ENCODE results near the gene MAT2A.
"Not testable (repeated sequence)": the region's sequence is repeated elsewhere in the genome, so short reads cannot be mapped to it uniquely, and the experiment has no call there.

MAT2A gene

GRCh38 chr2:85547859-85548607 lies 9.1 kb downstream of the MAT2A start:
- DNase-seq: no peak

- no peak for DNase-seq
Measured at GRCh38 chr2:85548608-85548900, 9.6 kb downstream of the MAT2A start.

- no peak for DNase-seq
Measured at GRCh38 chr2:85549095-85549494, 10.1 kb downstream of the MAT2A start.

GRCh38 chr2:85549826-85550225 lies 10.9 kb downstream of the MAT2A start:
- no peak for DNase-seq

GRCh38 chr2:85550486-85550885 lies 11.5 kb downstream of the MAT2A start:
- no peak for DNase-seq

GRCh38 chr2:85551698-85552678 lies 13.0 kb downstream of the MAT2A start:
- DNase-seq: peak; percentile 81 to 93

- no peak for DNase-seq
Measured at GRCh38 chr2:85553184-85553583, 14.2 kb downstream of the MAT2A start.

- DNase-seq: no peak
Measured at GRCh38 chr2:85554980-85555612, 16.1 kb downstream of the MAT2A start.

- no peak for DNase-seq
Measured at GRCh38 chr2:85557130-85557529, 18.2 kb downstream of the MAT2A start.

GRCh38 chr2:85558160-85558559 lies 19.2 kb downstream of the MAT2A start:
- DNase-seq: no peak

- DNase-seq: not testable (repeated sequence)
Measured at GRCh38 chr2:85560403-85560726, 21.4 kb downstream of the MAT2A start.

GRCh38 chr2:85560812-85561279 lies 21.9 kb downstream of the MAT2A start:
- peak in 1 of 2 donors; percentile 38 for DNase-seq

GRCh38 chr2:85561280-85562212 lies 22.6 kb downstream of the MAT2A start, which contains the start of gene GGCX:
Gene GGCX, minus strand, starts transcription at chr2:85561493. Its CDS starts 65 bp downstream, at chr2:85561428.
- peak; percentile 93 to 95 for DNase-seq

GRCh38 chr2:85564144-85564563 lies 25.2 kb downstream of the MAT2A start:
- DNase-seq: no peak

- no peak for DNase-seq
Measured at GRCh38 chr2:85566265-85566664, 27.3 kb downstream of the MAT2A start.

- no peak for DNase-seq
Measured at GRCh38 chr2:85575739-85576138, 36.8 kb downstream of the MAT2A start.

- no peak for DNase-seq
Measured at GRCh38 chr2:85577063-85577385, 38.1 kb downstream of the MAT2A start.

- peak; percentile 63 to 66 for DNase-seq
Measured at GRCh38 chr2:85577386-85578242, 38.6 kb downstream of the MAT2A start, which contains the start of gene VAMP8. Gene VAMP8, plus strand, starts transcription at chr2:85577586. Its CDS starts 61 bp downstream, at chr2:85577647.

- DNase-seq: no peak
Measured at GRCh38 chr2:85578243-85579180, 39.5 kb downstream of the MAT2A start.

Data from activated CD4-positive, alpha-beta T cell treated with anti-CD3 and anti-CD28 coated beads for 4 hours (primary cell).